GM12878 (cell line): ENCODE measurements around the gene CAPNS2. TPM values are rescaled to one million over a fixed set of nuclear protein-coding genes. Genes with fewer than 3 reads are reported as not detected.

ENCODE experiments used
- BRCA1 ChIP-seq: IDR thresholded peaks from 2 replicates; pipeline ENCODE4 v1.6.1; 2011; ENCODE audit warnings: low read depth, low read length, improper control_type of control experiment
- EP300 ChIP-seq, 2 experiments: fragments of 150-350 bp in 1 of 2; IDR thresholded peaks; 2 replicates each; pipeline ENCODE4 v1.6.1; 2011 to 2012; ENCODE audit warnings: low read depth in 2 of 2, low read length in 2 of 2, borderline replicate concordance in 1 of 2, improper control_type of control experiment in 1 of 2, inconsistent platforms in 1 of 2; ENCODE audit not compliant: control insufficient read depth in 1 of 2
- PAX8 ChIP-seq: fragments of 450-650 bp; IDR thresholded peaks from 2 replicates; pipeline ENCODE4 v1.6.1; 2017; ENCODE audit warnings: mild to moderate bottlenecking, moderate library complexity
- RELA ChIP-seq: fragments of 450-650 bp; IDR thresholded peaks from 2 replicates; pipeline ENCODE4 v1.8.0; 2014; ENCODE audit warnings: borderline replicate concordance; ENCODE audit not compliant: partially characterized antibody
- WRNIP1 ChIP-seq: IDR thresholded peaks from 2 replicates; pipeline ENCODE4 v1.6.1; 2011; ENCODE audit warnings: low read depth, low read length, improper control_type of control experiment, borderline replicate concordance
- ZNF687 ChIP-seq: fragments of 450-650 bp; IDR thresholded peaks from 2 replicates; pipeline ENCODE4 v1.6.1; 2017; ENCODE audit warnings: mild to moderate bottlenecking, moderate library complexity
- ZSCAN29 ChIP-seq: fragments of 450-650 bp; IDR thresholded peaks from 2 replicates; pipeline ENCODE4 v1.6.1; 2017; ENCODE audit warnings: mild to moderate bottlenecking, moderate library complexity
- polyA plus RNA-seq, 11 experiments: library from polyadenylated mRNA; depleted of rRNA in 4 of 11; unstranded in 6 of 11; stranded (reverse) in 5 of 11; fragments of >200 nt; fragmentation: Nextera tagmentation in 4 of 11; fragmentation: Illumina TruSeq in 1 of 11; extraction: Ambion mirVana in 4 of 11; extraction: Trizol in 1 of 11; gene quantifications; 1 replicate in 1 of 11; 2 replicates in 10 of 11; pipeline versions ENCODE4 v1.2.1 to v1.2.3, GENCODE V29; 2011 to 2016; ENCODE audit warnings: inconsistent platforms in 2 of 11, missing spikeins in 2 of 11, low read depth in 1 of 11
- total RNA-seq, 4 experiments: library from RNA; depleted of rRNA in 3 of 4; stranded (reverse); fragments of >200 nt in 3 of 4; fragmentation: Illumina TruSeq in 1 of 4; extraction: Trizol in 1 of 4; gene quantifications; 2 replicates each; pipeline versions ENCODE4 v1.2.1 to v1.2.3, GENCODE V29; 2013 to 2021
- TF ChIP-seq, protein P1 (sequence below): fragments of 450-650 bp; IDR thresholded peaks from 2 replicates; pipeline ENCODE4 v1.6.1; 2017; ENCODE audit warnings: mild to moderate bottlenecking
- TF ChIP-seq, protein P2 (sequence below): fragments of 450-650 bp; IDR thresholded peaks from 2 replicates; pipeline ENCODE4 v1.6.1; 2017; ENCODE audit warnings: antibody characterized with exemption, mild to moderate bottlenecking, moderate library complexity

Gene CAPNS2
- total and polyA plus RNA-seq, 10 of the 15 experiments (the other 5 are each of a cell fraction or from before 2014, with no cell fraction given) = not detected

GRCh38 chr16:55539488-55539887, 27.0 kb upstream of the CAPNS2 start (continued):
- TF ChIP-seq ZNF687 (no peak), WRNIP1 (no peak), EP300 (IDR thresholded peaks at IDR 0.05; ENCODE audit: borderline replicate concordance in 1 of 2, control insufficient read depth in 1 of 2, low read depth in 2 of 2, low read length in 2 of 2) (no peak), PAX8 (no peak), ZSCAN29 (no peak), RELA (no peak), BRCA1 (no peak)
- TF ChIP-seq, protein P1, sequence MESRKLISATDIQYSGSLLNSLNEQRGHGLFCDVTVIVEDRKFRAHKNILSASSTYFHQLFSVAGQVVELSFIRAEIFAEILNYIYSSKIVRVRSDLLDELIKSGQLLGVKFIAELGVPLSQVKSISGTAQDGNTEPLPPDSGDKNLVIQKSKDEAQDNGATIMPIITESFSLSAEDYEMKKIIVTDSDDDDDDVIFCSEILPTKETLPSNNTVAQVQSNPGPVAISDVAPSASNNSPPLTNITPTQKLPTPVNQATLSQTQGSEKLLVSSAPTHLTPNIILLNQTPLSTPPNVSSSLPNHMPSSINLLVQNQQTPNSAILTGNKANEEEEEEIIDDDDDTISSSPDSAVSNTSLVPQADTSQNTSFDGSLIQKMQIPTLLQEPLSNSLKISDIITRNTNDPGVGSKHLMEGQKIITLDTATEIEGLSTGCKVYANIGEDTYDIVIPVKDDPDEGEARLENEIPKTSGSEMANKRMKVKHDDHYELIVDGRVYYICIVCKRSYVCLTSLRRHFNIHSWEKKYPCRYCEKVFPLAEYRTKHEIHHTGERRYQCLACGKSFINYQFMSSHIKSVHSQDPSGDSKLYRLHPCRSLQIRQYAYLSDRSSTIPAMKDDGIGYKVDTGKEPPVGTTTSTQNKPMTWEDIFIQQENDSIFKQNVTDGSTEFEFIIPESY = no peak
- TF ChIP-seq, protein P2, sequence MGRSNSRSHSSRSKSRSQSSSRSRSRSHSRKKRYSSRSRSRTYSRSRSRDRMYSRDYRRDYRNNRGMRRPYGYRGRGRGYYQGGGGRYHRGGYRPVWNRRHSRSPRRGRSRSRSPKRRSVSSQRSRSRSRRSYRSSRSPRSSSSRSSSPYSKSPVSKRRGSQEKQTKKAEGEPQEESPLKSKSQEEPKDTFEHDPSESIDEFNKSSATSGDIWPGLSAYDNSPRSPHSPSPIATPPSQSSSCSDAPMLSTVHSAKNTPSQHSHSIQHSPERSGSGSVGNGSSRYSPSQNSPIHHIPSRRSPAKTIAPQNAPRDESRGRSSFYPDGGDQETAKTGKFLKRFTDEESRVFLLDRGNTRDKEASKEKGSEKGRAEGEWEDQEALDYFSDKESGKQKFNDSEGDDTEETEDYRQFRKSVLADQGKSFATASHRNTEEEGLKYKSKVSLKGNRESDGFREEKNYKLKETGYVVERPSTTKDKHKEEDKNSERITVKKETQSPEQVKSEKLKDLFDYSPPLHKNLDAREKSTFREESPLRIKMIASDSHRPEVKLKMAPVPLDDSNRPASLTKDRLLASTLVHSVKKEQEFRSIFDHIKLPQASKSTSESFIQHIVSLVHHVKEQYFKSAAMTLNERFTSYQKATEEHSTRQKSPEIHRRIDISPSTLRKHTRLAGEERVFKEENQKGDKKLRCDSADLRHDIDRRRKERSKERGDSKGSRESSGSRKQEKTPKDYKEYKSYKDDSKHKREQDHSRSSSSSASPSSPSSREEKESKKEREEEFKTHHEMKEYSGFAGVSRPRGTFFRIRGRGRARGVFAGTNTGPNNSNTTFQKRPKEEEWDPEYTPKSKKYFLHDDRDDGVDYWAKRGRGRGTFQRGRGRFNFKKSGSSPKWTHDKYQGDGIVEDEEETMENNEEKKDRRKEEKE = no peak
